NCI-H2029 treated with DMSO at 0.1 percent for 48 hours (cell line): ENCODE measurements around the gene MRPL23.

Experiments
- DNase-seq: peaks from one replicate; lab custom pipeline; 2025; lab: John Stamatoyannopoulos, UW

Gene MRPL23

GRCh38 chr11:1946812-1947484 lies at the start of gene MRPL23:
Gene MRPL23 (plus strand): TSS chr11:1947332. CDS start chr11:1947363, 31 bp downstream.
- DNase-seq = no peak

GRCh38 chr11:1899090-1899489 lies 48.0 kb upstream of the MRPL23 start:
- DNase-seq = no peak

GRCh38 chr11:1899686-1900085 lies 47.4 kb upstream of the MRPL23 start:
- DNase-seq = no peak

GRCh38 chr11:1906181-1906580 lies 41.0 kb upstream of the MRPL23 start:
- DNase-seq = no peak

GRCh38 chr11:1906611-1907423 lies 40.3 kb upstream of the MRPL23 start:
- no peak for DNase-seq

GRCh38 chr11:1908618-1909017 lies 38.5 kb upstream of the MRPL23 start:
- no peak for DNase-seq

- no peak for DNase-seq
Measured at GRCh38 chr11:1909524-1909923, 37.6 kb upstream of the MRPL23 start.

GRCh38 chr11:1912289-1912878 lies 34.7 kb upstream of the MRPL23 start:
- no peak for DNase-seq

GRCh38 chr11:1913271-1914060 lies 33.7 kb upstream of the MRPL23 start:
- no peak for DNase-seq

- DNase-seq = no peak
Measured at GRCh38 chr11:1915795-1916131, 31.4 kb upstream of the MRPL23 start.

- no peak for DNase-seq
Measured at GRCh38 chr11:1916132-1916985, 30.8 kb upstream of the MRPL23 start.

- no peak for DNase-seq
Measured at GRCh38 chr11:1916986-1917522, 30.1 kb upstream of the MRPL23 start.

- DNase-seq = no peak
Measured at GRCh38 chr11:1917523-1918435, 29.4 kb upstream of the MRPL23 start.

- no peak for DNase-seq
Measured at GRCh38 chr11:1918436-1919315, 28.5 kb upstream of the MRPL23 start.

- no peak for DNase-seq
Measured at GRCh38 chr11:1919391-1920127, 27.6 kb upstream of the MRPL23 start, which contains the start of gene TNNT3. Gene TNNT3 (plus strand): TSS chr11:1919703. CDS start chr11:1922875, 3,172 bp downstream.

- DNase-seq = no peak
Measured at GRCh38 chr11:1920128-1920908, 26.8 kb upstream of the MRPL23 start.

- no peak for DNase-seq
Measured at GRCh38 chr11:1920909-1921573, 26.1 kb upstream of the MRPL23 start.
